Measurements from ENCODE around the gene SRMS. TPM values are rescaled to one million over a fixed set of nuclear protein-coding genes. Genes with fewer than 3 reads are reported as not detected.

SRMS gene
- polyA plus RNA-seq, 1 donor from 2014 or later: not detected

Other genes starting within 250 kb of the SRMS start
- 6.8 and 10.5 TPM in 2 replicates for gene CHRNA4, start 186.4 kb downstream of the SRMS start, polyA plus RNA-seq
- 84.7 and 88.8 TPM in 2 replicates for gene KCNQ2, start 75.1 kb downstream of the SRMS start, polyA plus RNA-seq
- 208 and 260 TPM in 2 replicates for gene EEF1A2, start 48.7 kb downstream of the SRMS start, polyA plus RNA-seq
- gene PPDPF, start 27.0 kb downstream of the SRMS start, polyA plus RNA-seq: 95.1 and 106 TPM in 2 replicates
- gene PTK6, start 10.4 kb downstream of the SRMS start, polyA plus RNA-seq: not detected in 2 replicates
- gene FNDC11, start 6.4 kb upstream of the SRMS start, polyA plus RNA-seq: 1.9 and 5.2 TPM in 2 replicates
- 0.40 and 1.3 TPM in 2 replicates for gene HELZ2, start 26.5 kb upstream of the SRMS start, polyA plus RNA-seq
- 13.7 and 14.1 TPM in 2 replicates for gene GMEB2, start 79.4 kb upstream of the SRMS start, polyA plus RNA-seq
- gene STMN3, start 105.7 kb upstream of the SRMS start, polyA plus RNA-seq: 268 and 322 TPM in 2 replicates
- gene RTEL1, start 110.6 kb upstream of the SRMS start, polyA plus RNA-seq: 29.2 and 31.9 TPM in 2 replicates
- 9.4 TPM in 1 of 2 replicates, not detected in the other for gene TNFRSF6B, start 148.9 kb upstream of the SRMS start, polyA plus RNA-seq
- gene ARFRP1, start 160.2 kb upstream of the SRMS start, polyA plus RNA-seq: 70.9 and 78.0 TPM in 2 replicates
- gene ZGPAT, start 160.3 kb upstream of the SRMS start, polyA plus RNA-seq: 60.8 and 67.5 TPM in 2 replicates
- 65.2 and 83.6 TPM in 2 replicates for gene LIME1, start 188.9 kb upstream of the SRMS start, polyA plus RNA-seq
- gene SLC2A4RG, start 192.0 kb upstream of the SRMS start, polyA plus RNA-seq: 52.1 and 61.8 TPM in 2 replicates

Measured in neural cell (in vitro differentiated cells).